HCT116 (cell line): Measurements from ENCODE around the gene GPRIN2.

Source experiments
- ATF3 ChIP-seq: IDR thresholded peaks from 2 replicates; pipeline ENCODE4 v1.6.1; 2012
- EGR1 ChIP-seq: IDR thresholded peaks from 2 replicates; pipeline ENCODE4 v1.6.1; 2012; ENCODE audit warnings: low read depth
- EZH2 ChIP-seq: fragments of 200-600 bp; sonication (generic); IDR thresholded peaks from 2 replicates; pipeline ENCODE4 v1.6.1; 2017; ENCODE audit warnings: antibody characterized with exemption, mixed run types
- EZH2phosphoT487 ChIP-seq: fragments of 200-600 bp; IDR thresholded peaks from 2 replicates; pipeline ENCODE4 v1.6.1; 2018; ENCODE audit warnings: antibody characterized with exemption, borderline replicate concordance
- JUND ChIP-seq: IDR thresholded peaks from 2 replicates; pipeline ENCODE4 v1.6.1; 2012
- MAX ChIP-seq: IDR thresholded peaks from 2 replicates; pipeline ENCODE4 v1.6.1; 2012
- POLR2A ChIP-seq: IDR thresholded peaks from 2 replicates; pipeline ENCODE4 v1.7.0; 2011; ENCODE audit warnings: borderline replicate concordance; ENCODE audit not compliant: insufficient read depth, insufficient read length; ENCODE audit errors: extremely low read depth
- POLR2AphosphoS5 ChIP-seq: IDR thresholded peaks from 2 replicates; pipeline ENCODE4 v1.6.1; 2011; ENCODE audit warnings: mild to moderate bottlenecking, low read depth, low read length, moderate library complexity
- SP1 ChIP-seq: IDR thresholded peaks from 2 replicates; pipeline ENCODE4 v1.6.1; 2012; ENCODE audit warnings: low read depth
- SRF ChIP-seq: IDR thresholded peaks from 2 replicates; pipeline ENCODE4 v1.6.1; 2012; ENCODE audit warnings: low read depth
- TF ChIP-seq, protein P1 (sequence below), 3 experiments: fragments of 200-600 bp in 1 of 3; sonication (generic) in 1 of 3; IDR thresholded peaks in 2 of 3; conservative IDR thresholded peaks in 1 of 3; 2 replicates each; pipeline ENCODE4 v1.5.1; 2012 to 2017; ENCODE audit warnings: low read depth in 2 of 3, low read length in 2 of 3, antibody characterized with exemption in 1 of 3, borderline replicate concordance in 1 of 3, control low read depth in 1 of 3, mild to moderate bottlenecking in 1 of 3, mixed read lengths in 1 of 3, mixed run types in 1 of 3, moderate library complexity in 1 of 3; ENCODE audit not compliant: insufficient read depth in 1 of 3
- TF ChIP-seq, protein P2 (sequence below): IDR thresholded peaks from 2 replicates; pipeline ENCODE4 v1.6.1; 2012; ENCODE audit warnings: low read depth

GRCh38 chr10:46539596-46540411 is 16.7 kb downstream of the GPRIN2 start:
- TF ChIP-seq, protein P1, sequence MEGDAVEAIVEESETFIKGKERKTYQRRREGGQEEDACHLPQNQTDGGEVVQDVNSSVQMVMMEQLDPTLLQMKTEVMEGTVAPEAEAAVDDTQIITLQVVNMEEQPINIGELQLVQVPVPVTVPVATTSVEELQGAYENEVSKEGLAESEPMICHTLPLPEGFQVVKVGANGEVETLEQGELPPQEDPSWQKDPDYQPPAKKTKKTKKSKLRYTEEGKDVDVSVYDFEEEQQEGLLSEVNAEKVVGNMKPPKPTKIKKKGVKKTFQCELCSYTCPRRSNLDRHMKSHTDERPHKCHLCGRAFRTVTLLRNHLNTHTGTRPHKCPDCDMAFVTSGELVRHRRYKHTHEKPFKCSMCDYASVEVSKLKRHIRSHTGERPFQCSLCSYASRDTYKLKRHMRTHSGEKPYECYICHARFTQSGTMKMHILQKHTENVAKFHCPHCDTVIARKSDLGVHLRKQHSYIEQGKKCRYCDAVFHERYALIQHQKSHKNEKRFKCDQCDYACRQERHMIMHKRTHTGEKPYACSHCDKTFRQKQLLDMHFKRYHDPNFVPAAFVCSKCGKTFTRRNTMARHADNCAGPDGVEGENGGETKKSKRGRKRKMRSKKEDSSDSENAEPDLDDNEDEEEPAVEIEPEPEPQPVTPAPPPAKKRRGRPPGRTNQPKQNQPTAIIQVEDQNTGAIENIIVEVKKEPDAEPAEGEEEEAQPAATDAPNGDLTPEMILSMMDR (IDR thresholded peaks at IDR 0.05 in 2 of 3, conservative IDR thresholded peaks at IDR 0.05 in 1 of 3; ENCODE audit: borderline replicate concordance in 1 of 3, insufficient read depth in 1 of 3, low read depth in 2 of 3, low read length in 2 of 3), result no peak
- TF ChIP-seq MAX (no peak), EZH2phosphoT487 (no peak), POLR2AphosphoS5 (no peak), EZH2 (no peak), ATF3 (no peak), POLR2A (no peak), EGR1 (no peak), SP1 (no peak), JUND (no peak), SRF (no peak)
- TF ChIP-seq, protein P2, sequence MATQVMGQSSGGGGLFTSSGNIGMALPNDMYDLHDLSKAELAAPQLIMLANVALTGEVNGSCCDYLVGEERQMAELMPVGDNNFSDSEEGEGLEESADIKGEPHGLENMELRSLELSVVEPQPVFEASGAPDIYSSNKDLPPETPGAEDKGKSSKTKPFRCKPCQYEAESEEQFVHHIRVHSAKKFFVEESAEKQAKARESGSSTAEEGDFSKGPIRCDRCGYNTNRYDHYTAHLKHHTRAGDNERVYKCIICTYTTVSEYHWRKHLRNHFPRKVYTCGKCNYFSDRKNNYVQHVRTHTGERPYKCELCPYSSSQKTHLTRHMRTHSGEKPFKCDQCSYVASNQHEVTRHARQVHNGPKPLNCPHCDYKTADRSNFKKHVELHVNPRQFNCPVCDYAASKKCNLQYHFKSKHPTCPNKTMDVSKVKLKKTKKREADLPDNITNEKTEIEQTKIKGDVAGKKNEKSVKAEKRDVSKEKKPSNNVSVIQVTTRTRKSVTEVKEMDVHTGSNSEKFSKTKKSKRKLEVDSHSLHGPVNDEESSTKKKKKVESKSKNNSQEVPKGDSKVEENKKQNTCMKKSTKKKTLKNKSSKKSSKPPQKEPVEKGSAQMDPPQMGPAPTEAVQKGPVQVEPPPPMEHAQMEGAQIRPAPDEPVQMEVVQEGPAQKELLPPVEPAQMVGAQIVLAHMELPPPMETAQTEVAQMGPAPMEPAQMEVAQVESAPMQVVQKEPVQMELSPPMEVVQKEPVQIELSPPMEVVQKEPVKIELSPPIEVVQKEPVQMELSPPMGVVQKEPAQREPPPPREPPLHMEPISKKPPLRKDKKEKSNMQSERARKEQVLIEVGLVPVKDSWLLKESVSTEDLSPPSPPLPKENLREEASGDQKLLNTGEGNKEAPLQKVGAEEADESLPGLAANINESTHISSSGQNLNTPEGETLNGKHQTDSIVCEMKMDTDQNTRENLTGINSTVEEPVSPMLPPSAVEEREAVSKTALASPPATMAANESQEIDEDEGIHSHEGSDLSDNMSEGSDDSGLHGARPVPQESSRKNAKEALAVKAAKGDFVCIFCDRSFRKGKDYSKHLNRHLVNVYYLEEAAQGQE, result no peak
